Adrenal gland (tissue), 12 donors: ENCODE results near the gene PBX3. TPM values are rescaled to one million over a fixed set of nuclear protein-coding genes. Genes with fewer than 3 reads are reported as not detected.

ENCODE experiments used
- DNase-seq, 7 donors: peaks; one replicate each; pipeline ENCODE4 v3.0.0-alpha.2; 2019 to 2020
- H3K27ac ChIP-seq, 5 donors: fragments of 200-600 bp; sonication (generic) in 4 of 5; 1 replicate in 3 of 5; 2 replicates in 2 of 5; pipeline versions ENCODE4 v1.5.1 to v1.8.0; 2016 to 2020; ENCODE audit warnings: mild to moderate bottlenecking in 1 of 5
- H3K27me3 ChIP-seq: fragments of 200-600 bp; 2 replicates; pipeline ENCODE4 v1.8.0; 2021
- H3K36me3 ChIP-seq, 2 donors: fragments of 200-600 bp; replicated peaks in 1 of 2; 1 replicate in 1 of 2; 2 replicates in 1 of 2; pipeline versions ENCODE4 v1.5.1 to v1.8.0; 2018 to 2022
- H3K4me1 ChIP-seq, 2 donors: fragments of 200-600 bp; replicated peaks in 1 of 2; 1 replicate in 1 of 2; 2 replicates in 1 of 2; pipeline versions ENCODE4 v1.5.1 to v1.8.0; 2018 to 2021
- H3K4me3 ChIP-seq, 4 donors: fragments of 200-600 bp; sonication (generic) in 3 of 4; one replicate each; pipeline ENCODE4 v1.5.1; 2016 to 2018
- H3K9me3 ChIP-seq, 3 donors: fragments of 200-600 bp; sonication (generic) in 1 of 3; replicated peaks in 1 of 3; 1 replicate in 2 of 3; 2 replicates in 1 of 3; pipeline versions ENCODE4 v1.5.1 to v1.8.0; 2016 to 2021
- POLR2A ChIP-seq, 2 donors: fragments of 450-650 bp; IDR thresholded peaks; one replicate each; pipeline ENCODE4 v1.6.1; 2017; ENCODE audit warnings: antibody characterized with exemption in 2 of 2, mild to moderate bottlenecking in 2 of 2, moderate library complexity in 1 of 2
- WGBS, 4 donors: extraction: QIAGEN DNeasy Blood & Tissue Kit in 2 of 4; methylation state at CpG; one replicate each; pipeline versions ENCODE4 v1.1.5 to v1.1.7; 2013 to 2017; 5-methylcytosine and 5-hydroxymethylcytosine counted together
- intact Hi-C, 2 donors: fragments of 100-400 bp; cut with DNase I; formaldehyde crosslinking; loops; one replicate each; pipeline versions ENCODE4 v1.14.1 to v1.15.0; 2022 to 2023
- polyA plus RNA-seq, 3 donors: library from polyadenylated mRNA; stranded (reverse); fragments of 200-250 nt in 2 of 3; fragments of 350-450 nt in 1 of 3; fragmentation: Illumina TruSeq in 1 of 3; extraction: RNeasy Lipid Tissue Mini Kit (QIAGEN cat#74804) in 1 of 3; gene quantifications; one replicate each; pipeline ENCODE4 v1.2.3, GENCODE V29; 2013 to 2014
- total RNA-seq, 9 donors: library from RNA; depleted of rRNA in 4 of 9; stranded (reverse); fragments of >200 nt in 4 of 9; fragments of 120-200 nt in 1 of 9; fragmentation: NEBNext Ultra II Directional in 1 of 9; extraction: Animal tissue kit (Norgen Biotek cat#: 25700) in 1 of 9; gene quantifications; one replicate each; pipeline versions ENCODE4 v1.1.0 to v1.2.4, GENCODE V29; 2013 to 2023
- TF ChIP-seq, protein P1 (sequence below), 6 experiments: fragments of 450-650 bp in 4 of 6; fragments of 200-600 bp in 2 of 6; sonication (generic) in 1 of 6; IDR thresholded peaks; 1 replicate in 5 of 6; 2 replicates in 1 of 6; pipeline versions ENCODE4 v1.5.1 to v1.8.0; 2016 to 2021; ENCODE audit warnings: antibody characterized with exemption in 6 of 6, mild to moderate bottlenecking in 2 of 6, moderate library complexity in 1 of 6
- donor health status: healthy with polysubstance abuse.
- donor health status: Bipolar disorder and iron deficiency.
- donor health status: DM: yes; HTN: yes; CAD: no.
- donor health status: DM: no; HTN: no; CAD: no.
- donor health status: DM: no; HTN: no; CAD: no.
- donor health status: DM: yes; HTN: yes; CAD: no.

The PBX3 gene
- total and polyA plus RNA-seq, 12 donors = 18.3 to 231 (median 133) TPM

GRCh38 chr9:125707472-125707804 lies 39.7 kb upstream of the PBX3 start:
- intact Hi-C loops = no loop called here
- WGBS, 4 donors = 21 to 36% (median 25%) methylated on average over 2 to 4 of the region's 4 CpGs
- H3K27me3 ChIP-seq = no peaks in the 10 kb centered on the region
- H3K4me3 ChIP-seq = peak overlapping the region in 1 of 4 donors; percentile 96
- peak overlapping the region in 4 of 5 donors; percentile 44 to 90 (median 62) for H3K27ac ChIP-seq
- DNase-seq = no peak
- no peaks in the 10 kb centered on the region for H3K9me3 ChIP-seq
- H3K36me3 ChIP-seq = no peaks in the 10 kb centered on the region
- peaks cover 7 to 25% of the 10 kb centered on the region in 2 donors for H3K4me1 ChIP-seq
- TF ChIP-seq, protein P1, sequence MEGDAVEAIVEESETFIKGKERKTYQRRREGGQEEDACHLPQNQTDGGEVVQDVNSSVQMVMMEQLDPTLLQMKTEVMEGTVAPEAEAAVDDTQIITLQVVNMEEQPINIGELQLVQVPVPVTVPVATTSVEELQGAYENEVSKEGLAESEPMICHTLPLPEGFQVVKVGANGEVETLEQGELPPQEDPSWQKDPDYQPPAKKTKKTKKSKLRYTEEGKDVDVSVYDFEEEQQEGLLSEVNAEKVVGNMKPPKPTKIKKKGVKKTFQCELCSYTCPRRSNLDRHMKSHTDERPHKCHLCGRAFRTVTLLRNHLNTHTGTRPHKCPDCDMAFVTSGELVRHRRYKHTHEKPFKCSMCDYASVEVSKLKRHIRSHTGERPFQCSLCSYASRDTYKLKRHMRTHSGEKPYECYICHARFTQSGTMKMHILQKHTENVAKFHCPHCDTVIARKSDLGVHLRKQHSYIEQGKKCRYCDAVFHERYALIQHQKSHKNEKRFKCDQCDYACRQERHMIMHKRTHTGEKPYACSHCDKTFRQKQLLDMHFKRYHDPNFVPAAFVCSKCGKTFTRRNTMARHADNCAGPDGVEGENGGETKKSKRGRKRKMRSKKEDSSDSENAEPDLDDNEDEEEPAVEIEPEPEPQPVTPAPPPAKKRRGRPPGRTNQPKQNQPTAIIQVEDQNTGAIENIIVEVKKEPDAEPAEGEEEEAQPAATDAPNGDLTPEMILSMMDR (IDR thresholded peaks at IDR 0.05) = no peak
- TF ChIP-seq POLR2A (IDR thresholded peaks at IDR 0.05) = no peak

DNA sequence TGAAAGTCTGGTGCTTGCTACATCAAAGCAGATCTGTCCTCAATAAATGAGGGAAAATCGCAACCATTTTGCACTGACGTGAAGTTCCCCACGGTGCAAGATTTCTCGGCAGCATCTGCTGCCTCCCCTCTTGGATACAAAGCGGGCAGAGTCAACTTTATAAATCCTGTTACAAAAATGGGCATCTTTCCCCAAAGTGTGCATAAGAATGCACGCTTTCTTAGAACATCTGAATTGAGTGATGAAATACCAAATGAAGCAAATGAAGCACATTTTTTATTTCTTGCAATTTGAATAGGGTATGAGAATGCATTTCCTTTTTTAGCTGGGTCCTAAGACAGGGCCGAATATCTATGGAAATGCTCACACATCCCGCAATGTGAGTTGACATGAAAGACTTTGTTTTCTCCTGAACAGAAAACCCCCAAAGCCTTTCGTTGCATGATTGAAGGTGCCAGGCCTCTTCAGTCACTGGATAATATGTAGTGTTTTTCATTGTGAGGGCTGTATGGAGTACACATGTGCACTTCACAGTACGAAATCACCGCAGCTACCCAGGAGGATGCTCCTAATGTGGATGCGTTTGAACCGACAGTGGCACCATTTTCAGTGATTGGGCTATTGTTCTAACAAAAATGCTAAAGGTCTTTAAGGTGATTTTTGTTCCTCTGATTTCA lies 20.6 kb upstream of the PBX3 start:
- intact Hi-C loops = no loop called here
- Histone ChIP-seq H3K27ac (no peak overlapping the region), H3K4me3 (no peak overlapping the region), H3K36me3 (no peaks in the 10 kb centered on the region), H3K9me3 (no peaks in the 10 kb centered on the region), H3K4me1 (no peaks in the 10 kb centered on the region), H3K27me3 (no peaks in the 10 kb centered on the region)
- TF ChIP-seq POLR2A (IDR thresholded peaks at IDR 0.05) = no peak
- TF ChIP-seq, protein P1 (IDR thresholded peaks at IDR 0.05) = no peak
- 84 to 91% (median 86%) methylated on average over 13 of the region's 13 CpGs for WGBS, 4 donors
- DNase-seq = peak in 1 of 7 donors; percentile 4

DNA sequence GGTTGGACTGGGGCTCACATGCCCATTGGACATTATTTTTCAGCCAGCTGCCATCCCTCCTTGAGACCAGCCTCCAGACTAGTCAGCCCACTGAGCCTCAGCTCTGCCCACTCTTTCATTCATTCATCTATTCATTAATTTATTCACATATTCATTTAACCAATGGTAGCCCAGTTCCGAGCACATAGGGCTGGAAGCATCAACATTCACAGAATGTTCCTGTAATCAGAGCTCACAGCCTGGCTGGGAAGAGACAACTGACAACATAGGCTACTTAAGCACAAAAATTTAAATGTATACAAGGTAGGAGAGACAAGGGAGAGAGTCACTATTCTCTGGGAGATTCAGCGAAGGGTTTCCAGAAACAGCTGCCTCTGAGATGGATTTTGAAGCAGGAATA lies 17.0 kb upstream of the PBX3 start:
- Histone ChIP-seq H3K4me3 (no peak overlapping the region), H3K27me3 (no peaks in the 10 kb centered on the region), H3K36me3 (no peaks in the 10 kb centered on the region), H3K27ac (no peak overlapping the region), H3K4me1 (no peaks in the 10 kb centered on the region), H3K9me3 (no peaks in the 10 kb centered on the region)
- intact Hi-C loops = no loop called here
- TF ChIP-seq, protein P1 (IDR thresholded peaks at IDR 0.05) = no peak
- TF ChIP-seq POLR2A (IDR thresholded peaks at IDR 0.05) = no peak
- 87 to 98% (median 93%) methylated on average over 2 of the region's 2 CpGs for WGBS, 4 donors
- no peak for DNase-seq

DNA sequence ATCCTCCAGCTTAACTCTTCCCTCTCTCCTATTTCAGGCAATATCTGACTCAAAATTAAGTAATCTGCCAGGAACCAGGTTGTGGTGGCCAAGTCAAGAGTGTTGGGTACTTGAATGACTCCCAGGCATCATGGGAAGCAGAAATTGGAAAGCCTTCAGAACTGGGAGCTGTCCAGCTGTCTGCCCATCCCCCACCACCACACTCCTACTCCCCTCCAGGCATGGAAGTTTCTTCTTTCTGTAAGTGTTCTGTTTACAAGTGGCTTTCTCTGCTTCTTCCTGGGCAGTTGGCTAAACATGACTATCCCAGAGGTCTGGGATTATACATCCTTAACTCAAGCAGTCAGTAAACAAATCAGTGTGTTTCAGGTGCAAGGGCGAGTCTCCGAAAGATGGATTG lies 14.6 kb upstream of the PBX3 start:
- Histone ChIP-seq H3K9me3 (no peaks in the 10 kb centered on the region), H3K36me3 (no peaks in the 10 kb centered on the region), H3K27ac (no peak overlapping the region), H3K27me3 (no peaks in the 10 kb centered on the region), H3K4me1 (no peaks in the 10 kb centered on the region), H3K4me3 (no peak overlapping the region)
- 93 to 100% (median 97%) methylated on average over 2 of the region's 2 CpGs for WGBS, 4 donors
- TF ChIP-seq POLR2A (IDR thresholded peaks at IDR 0.05) = no peak
- TF ChIP-seq, protein P1 (IDR thresholded peaks at IDR 0.05) = no peak
- intact Hi-C loops = no loop called here
- no peak for DNase-seq
